ENCODE measurements around the gene RNF213.

The RNF213 gene

DNA sequence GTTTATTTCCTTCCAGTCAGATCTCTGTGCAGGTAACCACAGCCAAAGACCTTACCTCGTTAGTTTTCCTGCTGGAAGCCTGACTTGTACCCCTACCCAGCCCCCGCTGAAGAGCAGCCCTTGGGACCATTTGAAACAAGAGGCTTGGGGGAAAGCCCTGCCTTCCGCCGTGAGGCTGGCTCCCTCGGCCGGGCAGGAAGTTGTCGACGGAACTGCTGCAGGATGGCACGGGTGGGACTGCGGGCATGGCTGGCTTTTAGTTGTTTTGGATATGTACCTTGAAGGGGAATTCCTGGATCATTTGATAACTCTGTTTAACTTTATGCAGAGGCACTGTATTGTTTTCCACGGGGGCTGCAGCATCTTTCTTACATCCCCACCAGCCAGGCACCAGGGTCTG lies 105.3 kb downstream of the RNF213 start:
- Histone ChIP-seq H3K4me2 (ENCODE audit: low read length, poor library complexity, severe bottlenecking) (no peak overlapping the region), H3K23ac (ENCODE audit: low read length in 2 of 2) (no peak overlapping the region), H4K8ac (ENCODE audit: low read length) (no peak overlapping the region), H2AFZ (ENCODE audit: low read depth, low read length) (no peak overlapping the region), H2BK120ac (ENCODE audit: low read depth, low read length) (no peak overlapping the region), H4K91ac (ENCODE audit: low read length) (no peak overlapping the region), H3K18ac (ENCODE audit: low read depth in 1 of 2, low read length in 2 of 2) (no peak overlapping the region), H3K36me3 (ENCODE audit: control insufficient read depth in 1 of 2, insufficient read depth in 2 of 2, low read depth in 1 of 2, low read length in 2 of 2) (peaks cover 72 to 97% of the 10 kb centered on the region in 2 experiments), H3K4me1 (ENCODE audit: control insufficient read depth, insufficient read depth, low read depth, low read length) (no peaks in the 10 kb centered on the region), H3K9me3 (ENCODE audit: control insufficient read depth, low read length) (no peaks in the 10 kb centered on the region), H3K27me3 (ENCODE audit: control insufficient read depth in 1 of 2, insufficient read depth in 1 of 2, low read length in 2 of 2) (no peaks in the 10 kb centered on the region), H2BK5ac (ENCODE audit: low read depth, low read length, poor library complexity, severe bottlenecking) (no peak overlapping the region), H3K4me3 (ENCODE audit: insufficient read depth in 1 of 2, low read depth in 1 of 2, low read length in 2 of 2) (no peak overlapping the region), H3K14ac (ENCODE audit: low read length in 2 of 2) (no peak overlapping the region), H3K27ac (ENCODE audit: low read length, poor library complexity, severe bottlenecking) (no peak overlapping the region), H3K4ac (ENCODE audit: low read depth in 1 of 2, low read length in 2 of 2) (no peak overlapping the region), H2AK5ac (ENCODE audit: low read length, severe bottlenecking) (no peak overlapping the region), H3K9ac (ENCODE audit: low read length) (no peak overlapping the region), H3K79me1 (replicated peaks; ENCODE audit: low read length, poor library complexity, severe bottlenecking) (peaks cover 11% of the 10 kb centered on the region), H2BK12ac (ENCODE audit: low read length in 2 of 2) (no peak overlapping the region), H2BK15ac (ENCODE audit: low read depth, poor library complexity, severe bottlenecking) (no peak overlapping the region)
- WGBS = 96% methylated on average over 11 of the region's 11 CpGs
- DNase-seq = no peak

DNA sequence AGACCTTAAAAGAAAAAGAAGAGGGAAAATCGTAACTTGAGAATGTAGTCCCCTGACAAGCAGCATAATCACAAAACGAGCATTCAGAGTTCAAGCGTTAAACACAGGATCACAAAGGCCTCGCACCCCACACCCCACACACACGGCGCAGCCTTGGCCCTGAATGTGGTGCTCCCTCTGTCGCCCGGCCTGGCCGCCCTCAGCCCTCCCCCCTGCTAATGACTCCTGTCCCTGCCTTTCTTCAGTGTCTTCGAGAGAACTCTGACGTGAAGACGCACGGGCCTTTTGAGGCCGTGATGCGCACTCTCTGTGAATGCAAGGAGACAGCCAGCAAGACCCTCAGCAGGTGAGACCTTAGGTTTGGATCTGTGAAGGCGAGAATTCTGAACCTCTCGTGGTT lies 106.9 kb downstream of the RNF213 start:
- Histone ChIP-seq H3K18ac (ENCODE audit: low read depth in 1 of 2, low read length in 2 of 2) (no peak overlapping the region), H2BK120ac (ENCODE audit: low read depth, low read length) (no peak overlapping the region), H3K27ac (ENCODE audit: low read length, poor library complexity, severe bottlenecking) (no peak overlapping the region), H2BK5ac (ENCODE audit: low read depth, low read length, poor library complexity, severe bottlenecking) (no peak overlapping the region), H3K36me3 (ENCODE audit: control insufficient read depth in 1 of 2, insufficient read depth in 2 of 2, low read depth in 1 of 2, low read length in 2 of 2) (peaks cover 62 to 97% of the 10 kb centered on the region in 2 experiments), H3K23ac (ENCODE audit: low read length in 2 of 2) (no peak overlapping the region), H3K9ac (ENCODE audit: low read length) (no peak overlapping the region), H2AFZ (ENCODE audit: low read depth, low read length) (no peak overlapping the region), H3K79me1 (replicated peaks; ENCODE audit: low read length, poor library complexity, severe bottlenecking) (peaks cover 9% of the 10 kb centered on the region), H3K4me2 (ENCODE audit: low read length, poor library complexity, severe bottlenecking) (no peak overlapping the region), H3K4me3 (ENCODE audit: insufficient read depth in 1 of 2, low read depth in 1 of 2, low read length in 2 of 2) (no peak overlapping the region), H3K9me3 (ENCODE audit: control insufficient read depth, low read length) (no peaks in the 10 kb centered on the region), H3K14ac (ENCODE audit: low read length in 2 of 2) (no peak overlapping the region), H2BK15ac (ENCODE audit: low read depth, poor library complexity, severe bottlenecking) (no peak overlapping the region), H3K4me1 (ENCODE audit: control insufficient read depth, insufficient read depth, low read depth, low read length) (no peaks in the 10 kb centered on the region), H3K4ac (ENCODE audit: low read depth in 1 of 2, low read length in 2 of 2) (no peak overlapping the region), H2AK5ac (ENCODE audit: low read length, severe bottlenecking) (no peak overlapping the region), H2BK12ac (ENCODE audit: low read length in 2 of 2) (no peak overlapping the region), H4K8ac (ENCODE audit: low read length) (peak overlapping the region; percentile 43), H3K27me3 (ENCODE audit: control insufficient read depth in 1 of 2, insufficient read depth in 1 of 2, low read length in 2 of 2) (no peaks in the 10 kb centered on the region), H4K91ac (ENCODE audit: low read length) (peak overlapping the region; percentile 16)
- WGBS = 92% methylated on average over 17 of the region's 17 CpGs
- DNase-seq = no peak

GRCh38 chr17:80371196-80371595 lies 110.5 kb downstream of the RNF213 start:
- no peak overlapping the region for H2BK120ac ChIP-seq (ENCODE audit: low read depth, low read length)
- no peak overlapping the region for H3K4me2 ChIP-seq (ENCODE audit: low read length, poor library complexity, severe bottlenecking)
- H3K27me3 ChIP-seq (ENCODE audit: control insufficient read depth in 1 of 2, insufficient read depth in 1 of 2, low read length in 2 of 2) = no peaks in the 10 kb centered on the region
- peaks cover 4% of the 10 kb centered on the region for H3K79me1 ChIP-seq (replicated peaks; ENCODE audit: low read length, poor library complexity, severe bottlenecking)
- no peak overlapping the region for H3K4ac ChIP-seq (ENCODE audit: low read depth in 1 of 2, low read length in 2 of 2)
- no peaks in the 10 kb centered on the region for H3K9me3 ChIP-seq (ENCODE audit: control insufficient read depth, low read length)
- H2BK15ac ChIP-seq (ENCODE audit: low read depth, poor library complexity, severe bottlenecking) = no peak overlapping the region
- H2AFZ ChIP-seq (ENCODE audit: low read depth, low read length) = no peak overlapping the region
- no peak overlapping the region for H3K23ac ChIP-seq (ENCODE audit: low read length in 2 of 2)
- no peak overlapping the region for H2AK5ac ChIP-seq (ENCODE audit: low read length, severe bottlenecking)
- no peak overlapping the region for H3K27ac ChIP-seq (ENCODE audit: low read length, poor library complexity, severe bottlenecking)
- H2BK5ac ChIP-seq (ENCODE audit: low read depth, low read length, poor library complexity, severe bottlenecking) = no peak overlapping the region
- H3K4me1 ChIP-seq (ENCODE audit: control insufficient read depth, insufficient read depth, low read depth, low read length) = no peaks in the 10 kb centered on the region
- H3K4me3 ChIP-seq (ENCODE audit: insufficient read depth in 1 of 2, low read depth in 1 of 2, low read length in 2 of 2) = no peak overlapping the region
- H4K91ac ChIP-seq (ENCODE audit: low read length) = no peak overlapping the region
- no peak overlapping the region for H2BK12ac ChIP-seq (ENCODE audit: low read length in 2 of 2)
- H4K8ac ChIP-seq (ENCODE audit: low read length) = no peak overlapping the region
- no peak for DNase-seq
- H3K36me3 ChIP-seq (ENCODE audit: control insufficient read depth in 1 of 2, insufficient read depth in 2 of 2, low read depth in 1 of 2, low read length in 2 of 2) = peaks cover 58 to 95% of the 10 kb centered on the region in 2 experiments
- H3K18ac ChIP-seq (ENCODE audit: low read depth in 1 of 2, low read length in 2 of 2) = no peak overlapping the region
- WGBS = 98% methylated on average over 4 of the region's 5 CpGs
- H3K9ac ChIP-seq (ENCODE audit: low read length) = no peak overlapping the region
- no peak overlapping the region for H3K14ac ChIP-seq (ENCODE audit: low read length in 2 of 2)

GRCh38 chr17:80372456-80372855 lies 111.8 kb downstream of the RNF213 start:
- Histone ChIP-seq H3K23ac (ENCODE audit: low read length in 2 of 2) (no peak overlapping the region), H2BK5ac (ENCODE audit: low read depth, low read length, poor library complexity, severe bottlenecking) (no peak overlapping the region), H3K4me1 (ENCODE audit: control insufficient read depth, insufficient read depth, low read depth, low read length) (no peaks in the 10 kb centered on the region), H2BK120ac (ENCODE audit: low read depth, low read length) (no peak overlapping the region), H3K27ac (ENCODE audit: low read length, poor library complexity, severe bottlenecking) (no peak overlapping the region), H3K9me3 (ENCODE audit: control insufficient read depth, low read length) (no peaks in the 10 kb centered on the region), H3K4me3 (ENCODE audit: insufficient read depth in 1 of 2, low read depth in 1 of 2, low read length in 2 of 2) (no peak overlapping the region), H4K8ac (ENCODE audit: low read length) (no peak overlapping the region), H3K4ac (ENCODE audit: low read depth in 1 of 2, low read length in 2 of 2) (no peak overlapping the region), H2AK5ac (ENCODE audit: low read length, severe bottlenecking) (no peak overlapping the region), H3K79me1 (replicated peaks; ENCODE audit: low read length, poor library complexity, severe bottlenecking) (peaks cover 9% of the 10 kb centered on the region), H3K27me3 (ENCODE audit: control insufficient read depth in 1 of 2, insufficient read depth in 1 of 2, low read length in 2 of 2) (no peaks in the 10 kb centered on the region), H2BK15ac (ENCODE audit: low read depth, poor library complexity, severe bottlenecking) (no peak overlapping the region), H3K9ac (ENCODE audit: low read length) (no peak overlapping the region), H3K14ac (ENCODE audit: low read length in 2 of 2) (no peak overlapping the region), H3K36me3 (ENCODE audit: control insufficient read depth in 1 of 2, insufficient read depth in 2 of 2, low read depth in 1 of 2, low read length in 2 of 2) (peaks cover 65 to 96% of the 10 kb centered on the region in 2 experiments), H4K91ac (ENCODE audit: low read length) (no peak overlapping the region), H3K4me2 (ENCODE audit: low read length, poor library complexity, severe bottlenecking) (no peak overlapping the region), H2AFZ (ENCODE audit: low read depth, low read length) (no peak overlapping the region), H2BK12ac (ENCODE audit: low read length in 2 of 2) (no peak overlapping the region), H3K18ac (ENCODE audit: low read depth in 1 of 2, low read length in 2 of 2) (no peak overlapping the region)
- DNase-seq = no peak
- 94% methylated on average over 10 of the region's 11 CpGs for WGBS
